PC-9 (cell line): ENCODE measurements around the gene IL6R. TPM values are rescaled to one million over a fixed set of nuclear protein-coding genes. Genes with fewer than 3 reads are reported as not detected.

Source experiments
- BruUV-seq: library from RNA; stranded (reverse); fragments of 400-500 nt; replicated peaks from 2 replicates; lab custom pipeline; 2021; lab: Mats Ljungman, UMichigan
- CTCF ChIA-PET: fragments of 300-600 bp; sonication (Branson Sonifier 250); formaldehyde crosslinking; loops from one replicate; lab custom pipeline; 2022; ENCODE audit warnings: antibody characterized with exemption; lab: Charles Lee
- POLR2A ChIA-PET: fragments of 300-600 bp; sonication (Branson Sonifier 250); formaldehyde crosslinking; loops from one replicate; lab custom pipeline; 2022; ENCODE audit warnings: antibody characterized with exemption; ENCODE audit not compliant: unreplicated experiment; lab: Charles Lee
- DNase-seq, 2 experiments: peaks; one replicate each; pipeline versions ENCODE4 v3.0.0 to v3.0.0-alpha.2; 2015 to 2022; ENCODE audit warnings: mixed read lengths in 1 of 2
- H2AFZ ChIP-seq: fragments of 200-600 bp; sonication (generic); 2 replicates; pipeline ENCODE4 v1.8.1; 2017; ENCODE audit warnings: antibody characterized with exemption
- H3F3A ChIP-seq: fragments of 200-600 bp; sonication (generic); 2 replicates; pipeline ENCODE4 v1.8.1; 2017; ENCODE audit warnings: antibody characterized with exemption, mild to moderate bottlenecking, low read depth; ENCODE audit not compliant: insufficient read depth
- H3K27ac ChIP-seq: fragments of 200-600 bp; sonication (generic); 2 replicates; pipeline ENCODE4 v1.6.1; 2016; ENCODE audit warnings: mixed run types
- H3K27me3 ChIP-seq: fragments of 200-600 bp; sonication (generic); 2 replicates; pipeline ENCODE4 v1.6.1; 2016; ENCODE audit warnings: low read depth, mixed run types; ENCODE audit not compliant: insufficient read depth
- H3K36me3 ChIP-seq: fragments of 200-600 bp; sonication (generic); 2 replicates; pipeline ENCODE4 v1.6.1; 2016; ENCODE audit warnings: low read depth, mixed run types
- H3K4me1 ChIP-seq: fragments of 200-600 bp; sonication (generic); replicated peaks from 2 replicates; pipeline ENCODE4 v1.6.1; 2016; ENCODE audit warnings: mixed run types; ENCODE audit not compliant: insufficient read depth
- H3K4me2 ChIP-seq: fragments of 200-600 bp; sonication (generic); 2 replicates; pipeline ENCODE4 v1.6.1; 2017; ENCODE audit warnings: mixed run types
- H3K4me3 ChIP-seq: fragments of 200-600 bp; sonication (generic); 2 replicates; pipeline ENCODE4 v1.6.1; 2016; ENCODE audit warnings: mixed run types
- H3K79me2 ChIP-seq: fragments of 200-600 bp; sonication (generic); 2 replicates; pipeline ENCODE4 v1.6.1; 2017; ENCODE audit warnings: low read depth, mixed run types
- H3K9me2 ChIP-seq: fragments of 200-600 bp; sonication (generic); 2 replicates; pipeline ENCODE4 v1.8.1; 2017; ENCODE audit warnings: mild to moderate bottlenecking; ENCODE audit not compliant: insufficient read depth
- H3K9me3 ChIP-seq: fragments of 200-600 bp; sonication (generic); 2 replicates; pipeline ENCODE4 v1.8.1; 2016; ENCODE audit warnings: low read depth; ENCODE audit not compliant: insufficient read depth
- H4K20me1 ChIP-seq: fragments of 200-600 bp; sonication (generic); 2 replicates; pipeline ENCODE4 v1.8.1; 2017; ENCODE audit not compliant: insufficient read depth
- CTCF ChIP-seq: fragments of 200-600 bp; sonication (generic); conservative IDR thresholded peaks from 2 replicates; pipeline ENCODE4 v1.6.1; 2017; ENCODE audit warnings: mixed run types, antibody characterized with exemption, mild to moderate bottlenecking, moderate library complexity
- EZH2 ChIP-seq: fragments of 200-600 bp; sonication (generic); IDR thresholded peaks from 2 replicates; pipeline ENCODE4 v1.8.0; 2017; ENCODE audit warnings: antibody characterized with exemption, low read depth
- intact Hi-C: fragments of 100-400 bp; cut with micrococcal nuclease; formaldehyde crosslinking; loops from one replicate; pipeline ENCODE4 v1.10.0; 2022; ENCODE audit not compliant: unreplicated experiment
- total RNA-seq: library from RNA; stranded (reverse); gene quantifications from 2 replicates; pipeline ENCODE4 v1.2.3, GENCODE V29; 2021

IL6R gene
- total RNA-seq, 1 experiment from 2014 or later = 3.2 TPM

GRCh38 chr1:154442006-154442740, 37.0 kb downstream of the IL6R start:
- H3K27me3 ChIP-seq = no peaks in the 10 kb centered on the region
- no peak for TF ChIP-seq EZH2
- TF ChIP-seq CTCF = peak; percentile 44; the same call in 1 of the 2 replicates
- no peak overlapping the region for H3K27ac ChIP-seq
- no TSS peak for BruUV-seq
- H3K9me2 ChIP-seq = no peaks in the 10 kb centered on the region
- no peaks in the 10 kb centered on the region for H3K79me2 ChIP-seq
- H3K4me2 ChIP-seq = no peak overlapping the region
- DNase-seq = no peak
- no peak overlapping the region for H2AFZ ChIP-seq
- ChIA-PET POLR2A (interaction anchor here (0.8 kb wide), 1 partner anchor 531 kb away, joined by 6 read pairs; no protein-coding TSS in a partner anchor), CTCF (no interaction called here)
- intact Hi-C loops = no loop called here
- H3K4me1 ChIP-seq = peaks cover 5% of the 10 kb centered on the region; the same call in 1 of the 2 replicates
- no peak overlapping the region for H3K4me3 ChIP-seq
- no peaks in the 10 kb centered on the region for H3K9me3 ChIP-seq
- no peaks in the 10 kb centered on the region for H4K20me1 ChIP-seq
- no peaks in the 10 kb centered on the region for H3K36me3 ChIP-seq
- no peaks in the 10 kb centered on the region for H3F3A ChIP-seq

GRCh38 chr1:154443274-154444013, 38.3 kb downstream of the IL6R start:
- POLR2A ChIA-PET = no interaction called here
- H3K9me2 ChIP-seq = no peaks in the 10 kb centered on the region

More at GRCh38 chr1:154443274-154444013, 38.3 kb downstream of the IL6R start:
- H3K4me3 ChIP-seq = no peak overlapping the region
- no peaks in the 10 kb centered on the region for H3K9me3 ChIP-seq
- H2AFZ ChIP-seq = no peak overlapping the region
- no peak overlapping the region for H3K4me2 ChIP-seq
- no peaks in the 10 kb centered on the region for H3F3A ChIP-seq
- TF ChIP-seq EZH2 = no peak
- no peak for TF ChIP-seq CTCF
- H3K4me1 ChIP-seq = peaks cover 5% of the 10 kb centered on the region; the same call in 1 of the 2 replicates
- H3K27me3 ChIP-seq = no peaks in the 10 kb centered on the region
- intact Hi-C loops = no loop called here
- no peaks in the 10 kb centered on the region for H4K20me1 ChIP-seq
- no peaks in the 10 kb centered on the region for H3K79me2 ChIP-seq
- no peak for DNase-seq
- BruUV-seq = no TSS peak
- H3K36me3 ChIP-seq = no peaks in the 10 kb centered on the region
- CTCF ChIA-PET = no interaction called here
- no peak overlapping the region for H3K27ac ChIP-seq
